Thyroid gland (tissue), 4 donors: Measurements from ENCODE around the gene RASSF7.

ENCODE experiments used
- POLR2A ChIP-seq, 2 donors: fragments of 450-650 bp; IDR thresholded peaks; one replicate each; pipeline ENCODE4 v1.6.1; 2017; ENCODE audit warnings: antibody characterized with exemption in 2 of 2, mild to moderate bottlenecking in 2 of 2, moderate library complexity in 1 of 2
- TF ChIP-seq, protein P1 (sequence below), 6 experiments: fragments of 200-600 bp in 3 of 6; fragments of 450-650 bp in 3 of 6; sonication (generic) in 3 of 6; IDR thresholded peaks; one replicate each; pipeline ENCODE4 v1.5.1; 2016 to 2019; ENCODE audit warnings: antibody characterized with exemption in 6 of 6, mild to moderate bottlenecking in 2 of 6, inconsistent platforms in 1 of 6, moderate library complexity in 1 of 6

DNA sequence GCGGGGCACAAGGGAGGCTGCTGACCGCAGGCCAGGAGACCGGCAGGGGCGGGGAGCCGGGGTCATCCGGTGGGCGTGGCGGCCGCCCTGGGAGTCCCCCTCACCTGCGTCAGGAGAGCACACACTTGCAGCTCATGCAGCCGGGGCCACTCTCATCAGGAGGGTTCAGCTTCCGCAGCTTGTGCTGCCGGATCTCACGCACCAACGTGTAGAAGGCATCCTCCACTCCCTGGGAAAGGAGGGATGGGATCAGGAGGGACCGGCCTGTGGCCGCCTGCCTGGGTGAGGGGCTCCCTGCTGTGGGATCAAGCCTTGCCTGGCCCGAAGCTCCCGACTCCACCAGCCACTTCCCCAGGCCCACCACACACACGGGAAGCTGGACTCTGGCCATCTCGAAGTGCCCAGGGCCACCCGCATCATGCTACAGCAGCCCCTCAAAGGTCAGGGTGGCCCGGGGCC is 28.2 kb upstream of the RASSF7 start:
- TF ChIP-seq, protein P1, sequence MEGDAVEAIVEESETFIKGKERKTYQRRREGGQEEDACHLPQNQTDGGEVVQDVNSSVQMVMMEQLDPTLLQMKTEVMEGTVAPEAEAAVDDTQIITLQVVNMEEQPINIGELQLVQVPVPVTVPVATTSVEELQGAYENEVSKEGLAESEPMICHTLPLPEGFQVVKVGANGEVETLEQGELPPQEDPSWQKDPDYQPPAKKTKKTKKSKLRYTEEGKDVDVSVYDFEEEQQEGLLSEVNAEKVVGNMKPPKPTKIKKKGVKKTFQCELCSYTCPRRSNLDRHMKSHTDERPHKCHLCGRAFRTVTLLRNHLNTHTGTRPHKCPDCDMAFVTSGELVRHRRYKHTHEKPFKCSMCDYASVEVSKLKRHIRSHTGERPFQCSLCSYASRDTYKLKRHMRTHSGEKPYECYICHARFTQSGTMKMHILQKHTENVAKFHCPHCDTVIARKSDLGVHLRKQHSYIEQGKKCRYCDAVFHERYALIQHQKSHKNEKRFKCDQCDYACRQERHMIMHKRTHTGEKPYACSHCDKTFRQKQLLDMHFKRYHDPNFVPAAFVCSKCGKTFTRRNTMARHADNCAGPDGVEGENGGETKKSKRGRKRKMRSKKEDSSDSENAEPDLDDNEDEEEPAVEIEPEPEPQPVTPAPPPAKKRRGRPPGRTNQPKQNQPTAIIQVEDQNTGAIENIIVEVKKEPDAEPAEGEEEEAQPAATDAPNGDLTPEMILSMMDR (IDR thresholded peaks at IDR 0.05), result no peak
- TF ChIP-seq POLR2A (IDR thresholded peaks at IDR 0.05), result no peak
